HepG2 (cell line): ENCODE results near the gene PLAGL2.

ENCODE experiments used
- CEBPB ChIP-seq: IDR thresholded peaks from 2 replicates; pipeline ENCODE4 v1.6.1; 2011; ENCODE audit warnings: low read depth, low read length, improper control_type of control experiment, borderline replicate concordance
- CEBPG ChIP-seq: IDR thresholded peaks from 2 replicates; pipeline ENCODE4 v1.6.1; 2016
- ETS1 ChIP-seq: sonication (generic); formaldehyde crosslinking; IDR thresholded peaks from 2 replicates; pipeline ENCODE4 v1.4.0; 2020; ENCODE audit warnings: missing genetic modification reagents
- FOXM1 ChIP-seq: sonication (generic); formaldehyde crosslinking; IDR thresholded peaks from 2 replicates; pipeline ENCODE4 v1.5.0; 2020; ENCODE audit warnings: missing genetic modification reagents
- JUNB ChIP-seq: sonication (generic); formaldehyde crosslinking; IDR thresholded peaks from 2 replicates; pipeline ENCODE4 v1.8.0; 2022; ENCODE audit warnings: missing genetic modification reagents, mild to moderate bottlenecking, borderline replicate concordance
- KDM5B ChIP-seq: sonication (generic); formaldehyde crosslinking; IDR thresholded peaks from 2 replicates; pipeline ENCODE4 v1.4.0; 2020; ENCODE audit warnings: missing genetic modification reagents, mild to moderate bottlenecking, borderline replicate concordance
- MAFK ChIP-seq, 2 experiments: IDR thresholded peaks in 1 of 2; conservative IDR thresholded peaks in 1 of 2; 2 replicates each; pipeline ENCODE4 v1.6.1; 2011; ENCODE audit warnings: improper control_type of control experiment in 2 of 2, low read length in 2 of 2
- NFIC ChIP-seq: IDR thresholded peaks from 2 replicates; pipeline ENCODE4 v1.6.1; 2012; ENCODE audit warnings: mild to moderate bottlenecking, low read length, inconsistent platforms
- PATZ1 ChIP-seq: sonication (generic); formaldehyde crosslinking; IDR thresholded peaks from 2 replicates; pipeline ENCODE4 v1.4.0; 2020; ENCODE audit warnings: missing genetic modification reagents
- PCBP2 ChIP-seq: fragments of 200-400 bp; formaldehyde crosslinking; optimal IDR thresholded peaks from 2 replicates; pipeline ENCODE3; 2018; ENCODE audit warnings: low read length, low read depth; ENCODE audit not compliant: poor library complexity, severe bottlenecking
- TF ChIP-seq, protein P1 (sequence below): IDR thresholded peaks from 2 replicates; pipeline ENCODE4 v1.6.1; 2012; ENCODE audit warnings: inconsistent platforms
- TF ChIP-seq, protein P2 (sequence below): sonication (generic); formaldehyde crosslinking; IDR thresholded peaks from 2 replicates; pipeline ENCODE4 v1.5.0; 2020; ENCODE audit warnings: missing genetic modification reagents

DNA sequence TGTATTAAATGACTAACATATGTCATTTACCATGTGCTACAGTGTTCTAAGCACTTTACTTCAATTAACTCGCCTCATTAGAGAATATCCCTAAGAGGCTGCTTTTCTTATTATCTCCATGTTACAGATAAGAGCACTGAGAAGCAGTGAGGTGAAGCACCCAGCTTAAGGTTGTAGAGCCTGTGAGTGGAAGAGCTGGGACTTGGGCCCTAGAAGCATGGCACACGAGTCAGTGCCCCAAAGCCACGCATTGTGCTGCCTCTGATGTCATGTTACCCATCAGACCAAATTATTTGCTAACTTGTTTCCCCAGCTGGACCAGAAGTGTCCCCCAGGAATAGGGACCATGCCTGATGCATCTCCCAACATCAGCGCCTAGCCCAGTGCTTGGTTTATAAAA, 34.3 kb upstream of the PLAGL2 start:
- TF ChIP-seq ETS1 (CRISPR knock-in tag), result no peak
- no peak for TF ChIP-seq PCBP2
- TF ChIP-seq NFIC, result no peak
- no peak for TF ChIP-seq MAFK (conservative IDR thresholded peaks at IDR 0.05 in 1 of 2, IDR thresholded peaks at IDR 0.05 in 1 of 2; ENCODE audit: low read length in 2 of 2)
- no peak for TF ChIP-seq CEBPB
- TF ChIP-seq FOXM1, result no peak
- no peak for TF ChIP-seq JUNB (CRISPR knock-in tag)
- TF ChIP-seq, protein P1, sequence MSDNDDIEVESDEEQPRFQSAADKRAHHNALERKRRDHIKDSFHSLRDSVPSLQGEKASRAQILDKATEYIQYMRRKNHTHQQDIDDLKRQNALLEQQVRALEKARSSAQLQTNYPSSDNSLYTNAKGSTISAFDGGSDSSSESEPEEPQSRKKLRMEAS, result no peak
- no peak for TF ChIP-seq PATZ1 (CRISPR knock-in tag)
- no peak for TF ChIP-seq KDM5B (CRISPR knock-in tag)
- TF ChIP-seq CEBPG (CRISPR knock-in tag), result no peak
- TF ChIP-seq, protein P2, sequence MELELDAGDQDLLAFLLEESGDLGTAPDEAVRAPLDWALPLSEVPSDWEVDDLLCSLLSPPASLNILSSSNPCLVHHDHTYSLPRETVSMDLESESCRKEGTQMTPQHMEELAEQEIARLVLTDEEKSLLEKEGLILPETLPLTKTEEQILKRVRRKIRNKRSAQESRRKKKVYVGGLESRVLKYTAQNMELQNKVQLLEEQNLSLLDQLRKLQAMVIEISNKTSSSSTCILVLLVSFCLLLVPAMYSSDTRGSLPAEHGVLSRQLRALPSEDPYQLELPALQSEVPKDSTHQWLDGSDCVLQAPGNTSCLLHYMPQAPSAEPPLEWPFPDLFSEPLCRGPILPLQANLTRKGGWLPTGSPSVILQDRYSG, result no peak
